Right renal pelvis (tissue), 4 donors: ENCODE results near the gene TMPRSS13. TPM values are rescaled to one million over a fixed set of nuclear protein-coding genes. Genes with fewer than 3 reads are reported as not detected.

Experiments
- DNase-seq, 4 donors: peaks; one replicate each; pipeline ENCODE4 v3.0.0-alpha.2; 2013; ENCODE audit warnings: low read depth in 4 of 4, low spot score in 3 of 4, missing footprints in 1 of 4
- polyA plus RNA-seq, 4 donors: library from polyadenylated mRNA; unstranded; fragments of 120-200 nt; gene quantifications; one replicate each; pipeline ENCODE4 v1.2.1, GENCODE V29; 2013; ENCODE audit not compliant: insufficient read length in 4 of 4

The TMPRSS13 gene
- polyA plus RNA-seq, 4 donors = 0.62 to 0.90 (median 0.73) TPM

DNA sequence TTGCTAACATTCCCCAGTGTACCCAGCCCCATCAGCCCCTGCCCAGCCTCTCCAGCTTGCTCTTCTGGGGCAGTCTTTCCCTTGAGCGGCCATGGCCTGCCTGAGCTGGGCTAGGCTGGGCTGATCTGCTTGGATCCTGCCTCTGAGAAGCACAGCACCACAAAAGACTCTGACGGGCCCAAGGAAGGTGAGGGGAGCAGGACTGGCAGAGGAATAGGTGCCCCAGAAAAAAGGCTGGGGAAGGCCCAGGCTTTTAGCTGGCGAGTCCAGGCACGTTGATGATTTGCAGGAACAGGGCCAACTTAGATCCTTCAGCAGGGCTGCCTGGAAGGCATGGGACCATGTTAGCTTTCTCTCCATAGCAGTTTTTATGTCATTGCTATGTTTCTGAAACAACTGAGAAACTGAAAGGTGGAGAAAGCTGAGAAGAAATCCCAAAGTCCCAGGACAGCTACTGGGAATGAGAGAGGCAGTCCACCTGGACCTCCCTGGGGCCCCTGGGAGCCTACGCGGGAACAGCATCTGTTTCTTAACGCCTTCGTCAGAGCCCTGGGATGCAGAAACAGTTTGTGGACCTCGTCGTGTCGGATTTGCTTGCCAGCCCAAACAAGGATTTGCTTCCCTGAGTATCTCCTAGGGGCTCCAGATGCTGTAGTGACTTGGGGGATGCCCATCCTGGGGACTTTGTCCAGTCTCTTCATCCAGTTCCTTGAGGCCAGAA is 28.3 kb downstream of the TMPRSS13 start:
- DNase-seq = no peak

DNA sequence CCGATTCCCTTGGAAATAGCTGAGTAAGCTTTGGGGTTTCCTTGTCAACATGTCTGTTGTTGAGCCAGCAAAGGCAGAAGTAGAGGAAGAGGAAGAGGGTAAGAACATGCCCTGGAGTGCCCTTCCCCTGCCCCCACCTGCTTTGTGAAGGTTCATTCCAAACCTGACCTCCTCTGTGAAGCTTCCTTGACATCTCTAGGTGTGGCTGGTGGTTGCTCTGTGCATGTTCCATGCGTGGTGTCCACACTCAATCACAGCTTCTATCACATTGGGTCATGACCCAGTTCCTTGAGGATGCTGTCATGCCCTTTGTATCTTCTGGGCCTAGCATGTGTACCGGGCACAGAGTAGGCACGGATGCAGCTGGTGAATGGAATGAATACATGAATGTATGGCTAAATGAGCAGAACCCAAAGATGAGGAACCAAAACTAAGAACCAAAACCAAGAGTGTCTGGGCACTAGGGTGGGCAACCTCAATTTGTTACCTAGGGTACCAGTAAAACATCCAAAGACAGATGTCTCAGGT is 29.0 kb downstream of the TMPRSS13 start:
- no peak for DNase-seq

GRCh38 chr11:117898059-117898458 is 31.1 kb downstream of the TMPRSS13 start:
- DNase-seq = no peak

DNA sequence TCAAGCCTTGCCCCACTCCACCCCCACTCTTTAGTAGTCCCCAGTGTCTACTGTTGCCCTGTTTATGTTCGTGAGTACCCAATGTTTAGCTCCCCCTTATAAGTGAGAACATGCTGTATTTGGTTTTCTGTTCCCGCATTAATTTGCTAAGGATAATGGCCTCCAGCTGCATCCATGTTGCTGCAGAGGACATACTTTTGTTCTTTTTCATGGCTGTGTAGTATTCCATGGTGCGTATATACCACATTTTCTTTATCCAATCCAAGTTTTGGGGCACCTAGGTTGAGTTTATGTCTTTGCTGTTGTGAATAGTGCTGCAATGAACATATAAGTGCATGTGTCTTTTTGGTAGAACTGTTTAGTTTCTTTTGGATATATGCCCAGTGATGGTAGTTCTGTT is 36.6 kb downstream of the TMPRSS13 start:
- no peak for DNase-seq

DNA sequence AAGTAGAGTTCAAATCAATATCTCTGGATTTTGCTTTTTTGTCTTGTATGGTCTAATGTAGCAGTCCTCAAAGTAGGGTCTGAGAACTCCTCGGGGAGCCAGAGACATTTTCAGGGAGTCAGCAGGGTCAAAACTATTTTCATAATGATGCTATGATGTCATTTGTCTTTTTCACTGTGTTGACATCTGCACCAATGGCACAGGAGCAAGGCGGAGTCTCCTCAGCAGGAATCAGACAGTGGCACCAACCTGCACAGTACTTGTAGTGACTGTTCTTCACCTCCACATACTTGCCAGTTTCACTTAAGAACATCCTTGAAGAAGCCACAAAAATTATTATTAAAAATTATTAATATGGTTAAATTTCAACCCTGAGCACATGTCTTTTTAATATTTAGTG is 37.8 kb downstream of the TMPRSS13 start:
- no peak for DNase-seq

GRCh38 chr11:117888139-117888566 is 41.0 kb downstream of the TMPRSS13 start:
- no peak for DNase-seq

GRCh38 chr11:117887431-117888138 is 41.6 kb downstream of the TMPRSS13 start:
- DNase-seq = no peak

DNA sequence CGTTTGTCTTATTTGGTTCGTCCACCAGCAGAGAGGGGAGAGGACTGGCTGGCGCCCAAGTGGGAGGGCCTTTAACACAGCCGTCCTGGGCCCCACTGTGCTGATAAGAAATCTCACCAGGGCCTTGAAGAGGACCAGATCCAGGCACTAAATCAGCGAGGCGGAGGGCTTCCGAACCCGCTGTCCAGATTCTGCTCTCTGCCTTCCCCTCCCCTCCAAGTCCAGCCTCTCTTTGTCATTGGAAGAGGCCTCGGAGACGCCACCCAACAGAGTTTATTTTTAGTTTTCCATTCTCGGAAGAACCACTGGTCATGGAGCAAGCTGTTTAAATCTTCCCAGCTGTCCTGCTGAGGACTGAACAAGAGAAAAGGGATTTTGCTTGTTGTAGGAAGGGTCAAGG is 43.4 kb downstream of the TMPRSS13 start:
- peak in 3 of 4 donors; percentile 66 to 69 (median 67) for DNase-seq

GRCh38 chr11:117884994-117885393 is 44.2 kb downstream of the TMPRSS13 start:
- no peak for DNase-seq

GRCh38 chr11:117883063-117883462 is 46.1 kb downstream of the TMPRSS13 start:
- no peak for DNase-seq

DNA sequence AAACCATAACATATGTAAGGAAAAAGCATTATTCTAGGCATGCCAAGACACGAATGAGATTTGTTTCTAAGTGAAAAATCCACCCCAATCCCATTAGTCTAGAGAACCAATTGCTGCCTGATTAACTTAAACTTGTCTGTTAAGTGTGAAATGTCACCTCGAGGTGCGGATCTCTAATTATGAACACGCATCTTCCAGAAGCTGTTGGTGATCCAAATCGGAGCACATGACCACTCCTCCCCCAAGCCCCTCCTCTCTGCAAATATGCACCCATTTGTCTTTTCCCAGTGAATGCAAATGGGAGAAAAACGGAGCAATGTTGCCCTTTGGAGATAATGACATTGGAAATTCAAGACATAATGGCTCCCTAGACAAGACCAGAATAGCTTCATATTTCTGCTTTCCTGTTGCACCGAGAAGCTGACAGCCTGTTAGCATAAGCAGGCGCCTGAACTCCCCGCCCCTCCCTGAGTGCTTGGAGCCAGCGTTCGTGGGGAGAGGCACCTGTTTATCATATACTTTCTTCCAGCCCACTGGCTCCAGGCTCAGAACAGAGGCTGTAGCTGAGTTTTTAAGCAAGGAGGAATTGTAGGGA is 46.8 kb downstream of the TMPRSS13 start:
- no peak for DNase-seq

DNA sequence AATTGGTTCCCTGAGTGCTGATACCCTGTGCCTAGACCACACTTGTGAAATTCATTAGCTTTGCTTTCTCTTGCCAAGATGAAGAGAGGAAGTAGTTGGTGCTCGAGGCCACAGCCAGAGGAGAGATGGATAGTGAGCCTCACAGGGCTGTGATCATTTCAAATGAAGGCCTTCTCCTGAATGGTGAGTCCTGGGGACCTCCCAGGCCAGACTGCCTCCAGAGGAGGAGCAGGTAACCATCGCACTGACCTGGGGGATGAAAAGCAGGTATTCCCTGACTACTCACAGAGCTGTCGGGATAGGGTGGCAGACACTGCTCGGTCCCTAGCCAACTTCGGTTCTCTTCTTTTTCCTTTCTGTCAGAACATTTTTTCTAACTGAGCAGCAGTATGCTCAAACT is 48.0 kb downstream of the TMPRSS13 start:
- DNase-seq = no peak

DNA sequence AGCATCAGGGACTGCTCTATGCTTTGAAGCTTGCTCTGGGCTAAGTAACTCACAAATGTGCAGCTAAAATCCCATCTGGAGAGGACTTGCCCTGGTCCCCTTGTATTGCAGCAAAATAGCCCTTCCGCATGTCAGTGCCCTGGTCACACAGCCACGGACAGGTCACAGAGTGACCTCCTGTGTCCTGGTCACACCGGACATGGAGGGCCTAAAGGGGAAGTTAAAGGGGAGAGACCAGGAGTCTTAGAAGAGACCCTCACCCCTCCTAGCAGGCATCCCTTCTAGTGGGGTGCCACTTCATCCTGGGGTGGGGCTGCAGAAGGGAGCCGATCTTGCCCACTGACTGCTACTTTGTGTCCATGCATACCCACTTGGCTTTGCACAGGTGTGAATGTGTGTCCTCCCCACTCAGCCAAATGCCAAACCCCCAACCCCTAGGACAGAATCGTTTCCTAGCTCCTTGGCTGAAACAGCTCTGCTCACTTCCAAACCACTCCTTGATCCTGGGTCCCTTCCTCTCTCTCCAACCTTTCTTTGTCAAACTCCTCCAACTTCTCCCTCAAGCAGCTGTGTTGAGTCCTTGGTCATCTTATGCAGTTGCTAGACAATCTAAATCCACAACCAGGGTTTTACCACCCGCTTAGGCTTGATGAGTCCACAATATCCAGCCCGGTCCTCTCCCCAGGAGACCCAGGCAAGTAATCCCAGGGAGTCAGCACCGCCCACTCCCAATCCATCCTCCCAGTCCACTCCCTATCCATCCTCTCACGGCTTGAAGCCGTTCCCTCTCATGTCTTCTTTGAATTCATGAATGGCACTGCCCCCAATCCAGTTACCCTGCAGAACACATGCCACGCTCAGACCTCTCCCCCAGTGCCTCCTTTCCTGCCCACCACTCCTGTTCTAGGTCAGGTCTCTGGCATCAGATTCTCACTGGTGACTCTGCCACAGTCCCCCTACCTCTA is 49.4 kb downstream of the TMPRSS13 start:
- DNase-seq = no peak

- no peak for DNase-seq
Observed at GRCh38 chr11:117878939-117879475, 50.2 kb downstream of the TMPRSS13 start.

DNA sequence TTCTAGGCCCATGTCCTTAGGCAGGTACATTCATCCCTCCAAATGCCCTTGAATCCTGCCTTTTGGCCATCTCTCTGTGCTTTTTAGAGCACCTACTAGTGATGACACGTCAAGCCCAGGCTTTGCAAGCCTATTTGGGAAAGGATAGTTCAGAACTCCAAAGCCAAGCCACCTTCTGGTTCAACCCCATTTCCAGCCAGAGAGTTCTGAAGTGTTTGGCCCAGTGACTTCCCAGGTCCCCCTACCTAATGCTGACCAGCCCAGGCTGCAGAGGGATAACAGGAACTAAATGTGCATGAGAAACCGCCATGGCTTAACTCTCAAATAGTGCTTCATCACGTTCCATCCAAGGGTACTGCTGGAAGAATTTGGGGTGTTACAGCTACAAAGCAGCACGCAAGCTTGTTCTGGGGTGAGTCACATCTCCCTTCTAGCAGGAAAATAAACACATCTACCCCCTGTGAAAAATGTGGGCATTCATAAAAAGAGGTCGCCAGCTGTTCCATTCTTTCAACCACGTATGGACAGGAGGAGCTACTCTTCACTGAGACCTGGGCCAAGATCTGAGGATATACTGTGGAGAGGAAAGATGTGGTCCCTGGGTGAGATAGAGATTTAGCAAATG is 50.8 kb downstream of the TMPRSS13 start:
- no peak for DNase-seq

DNA sequence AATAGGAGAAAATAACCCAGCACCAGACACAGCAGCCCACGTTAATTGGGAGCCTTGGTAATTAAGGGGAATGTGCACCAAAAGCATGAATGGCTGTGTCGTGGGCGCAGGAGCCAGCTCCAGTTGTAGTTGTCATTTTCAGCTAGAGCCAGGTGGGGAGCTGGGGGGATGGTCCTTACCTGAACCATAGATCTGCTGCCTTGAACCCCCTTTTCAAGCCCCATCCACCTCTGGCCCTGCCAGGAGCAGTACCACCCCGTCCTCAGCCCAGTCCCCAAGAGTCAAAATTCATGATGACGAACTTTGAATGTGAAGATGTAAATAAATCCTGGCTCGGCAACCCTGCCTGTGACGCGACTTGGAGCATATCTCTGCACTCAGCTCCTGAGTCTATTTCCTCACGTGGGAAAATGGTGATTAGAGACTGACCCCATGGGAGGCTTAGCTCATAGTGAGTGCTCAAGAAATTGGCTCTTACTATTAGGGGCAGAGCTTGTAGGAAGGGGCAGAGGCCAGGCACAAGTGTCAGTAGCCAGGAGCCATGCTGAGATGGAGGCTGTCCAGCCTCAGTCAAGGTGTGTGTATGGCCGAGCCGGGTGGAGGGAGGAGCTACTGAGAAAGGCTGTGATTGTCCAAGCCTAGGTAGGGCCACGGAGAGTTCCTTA is 52.0 kb downstream of the TMPRSS13 start:
- no peak for DNase-seq

DNA sequence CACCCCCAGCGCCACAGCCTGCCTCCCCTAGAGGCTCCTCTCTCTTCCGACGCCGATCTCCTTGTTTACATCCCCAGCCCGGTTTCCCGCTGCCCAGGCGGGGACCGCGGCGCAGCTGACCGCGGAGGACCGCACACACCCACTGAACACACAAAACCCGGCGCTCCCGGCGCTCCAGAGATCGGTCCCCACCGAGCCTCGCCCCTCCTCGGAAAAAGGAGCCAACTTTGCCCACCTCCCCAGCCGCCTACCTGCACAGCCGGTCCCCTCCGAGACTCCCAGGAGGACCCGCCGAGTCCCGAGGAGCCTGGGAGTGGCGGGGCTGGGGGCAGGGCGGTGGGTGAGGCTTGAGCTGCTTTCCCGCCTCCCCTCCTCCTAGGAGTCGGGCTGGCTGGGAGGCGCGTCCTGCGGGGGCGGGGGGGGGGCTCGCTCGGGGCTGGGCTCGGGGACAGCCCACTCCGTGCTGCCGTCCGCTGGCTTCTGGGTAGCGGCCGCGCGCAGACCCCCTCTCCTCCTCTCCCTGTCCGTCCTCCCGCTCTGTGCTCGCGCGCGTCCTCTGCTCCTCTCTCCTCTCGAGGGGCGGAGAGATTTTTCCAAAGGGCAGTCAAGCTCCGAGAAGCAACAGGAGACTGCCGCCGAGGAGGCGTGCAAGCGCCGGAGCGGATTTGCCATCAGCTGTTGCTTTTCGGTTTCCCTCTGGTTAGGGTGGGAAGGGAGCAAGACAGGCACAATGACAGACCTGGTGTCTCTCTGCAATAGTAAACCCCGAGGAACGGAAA is 52.7 kb downstream of the TMPRSS13 start, which contains the start of gene FXYD6:
TSS of gene FXYD6 (minus strand) at position 318 of the 779 bp plus-strand sequence. CDS start 33,882 bp downstream, outside the sequence.
- peak; percentile 67 to 84 (median 72) for DNase-seq

DNA sequence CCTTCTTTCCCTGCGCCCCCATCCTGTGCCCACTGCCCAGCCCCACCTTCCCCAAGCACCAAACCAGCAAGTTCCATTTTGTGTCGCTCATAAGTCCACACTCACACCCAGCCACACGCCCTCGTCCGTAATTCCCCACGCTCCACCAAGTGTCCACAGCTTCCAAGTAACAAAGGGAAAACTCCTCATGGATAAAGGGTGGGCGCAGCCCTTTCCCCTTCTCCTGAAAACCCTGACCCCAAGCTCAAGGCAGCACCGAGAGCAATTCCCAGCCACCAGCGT is 53.2 kb downstream of the TMPRSS13 start:
- no peak for DNase-seq
